Astrocyte of the hippocampus (primary cell): Measurements from ENCODE around the gene CLN5.
A peak's percentile ranks its signal among the peaks of the same experiment; 100 is the strongest.
"Not testable (repeated sequence)": the region's sequence is repeated elsewhere in the genome, so short reads cannot be mapped to it uniquely, and the experiment has no call there.

Experiments
- DNase-seq: peaks from one replicate; pipeline ENCODE4 v3.0.0; 2011; ENCODE audit warnings: low read depth, low spot score

Gene CLN5

DNA sequence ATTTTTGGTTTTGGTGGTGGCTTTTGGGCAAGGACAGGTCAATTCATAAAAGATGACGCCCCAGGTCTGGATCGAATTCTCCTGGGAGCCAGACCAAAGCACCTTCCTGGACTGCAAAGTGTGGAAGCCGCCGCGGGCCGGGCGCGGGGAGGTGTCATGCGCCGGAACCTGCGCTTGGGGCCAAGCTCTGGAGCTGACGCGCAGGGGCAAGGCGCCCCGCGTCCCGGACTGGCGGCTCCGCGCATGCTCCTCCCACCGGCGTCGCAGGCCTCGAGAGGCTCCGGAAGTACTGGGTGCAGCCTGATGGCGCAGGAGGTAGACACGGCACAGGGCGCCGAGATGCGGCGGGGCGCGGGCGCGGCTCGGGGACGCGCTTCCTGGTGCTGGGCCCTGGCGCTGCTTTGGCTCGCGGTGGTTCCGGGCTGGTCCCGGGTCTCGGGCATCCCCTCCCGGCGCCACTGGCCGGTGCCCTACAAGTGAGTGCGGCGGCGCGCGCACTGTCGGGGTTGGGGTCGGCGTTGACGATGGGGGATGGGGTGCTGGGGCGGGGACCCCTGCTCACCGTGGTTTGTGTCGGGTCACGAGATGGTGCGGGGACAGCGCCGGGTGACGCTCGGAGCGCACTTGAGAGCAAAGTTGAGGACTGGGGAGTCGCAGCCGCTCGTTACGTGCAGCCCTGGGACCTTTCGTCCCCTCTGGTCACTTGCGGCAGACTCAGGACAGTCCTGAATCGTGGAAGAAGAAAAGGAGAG lies at the start of gene CLN5:
CLN5 (plus strand) TSS at position 286 of the 752 bp plus-strand sequence; CDS start at position 304, 18 bp downstream.
- DNase-seq, result peak; percentile 97

DNA sequence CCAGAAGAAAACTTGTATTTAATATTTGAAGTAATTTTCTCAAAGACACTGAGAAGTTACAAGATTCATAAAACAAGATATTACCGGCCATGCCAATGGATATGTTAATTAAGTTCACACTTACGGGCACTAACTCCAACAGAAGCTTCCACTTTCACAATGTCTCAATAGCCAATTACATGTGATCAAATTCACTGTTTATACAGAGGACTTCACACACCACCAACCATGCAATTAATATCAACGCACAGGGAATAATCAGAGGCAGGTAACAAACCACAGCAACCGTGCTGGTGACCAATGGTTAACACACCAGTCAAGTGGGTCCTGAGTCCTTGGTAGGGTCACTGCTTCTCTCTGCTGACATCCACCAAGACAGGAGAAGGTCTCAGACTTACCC lies 49.5 kb upstream of the CLN5 start:
- no peak for DNase-seq

DNA sequence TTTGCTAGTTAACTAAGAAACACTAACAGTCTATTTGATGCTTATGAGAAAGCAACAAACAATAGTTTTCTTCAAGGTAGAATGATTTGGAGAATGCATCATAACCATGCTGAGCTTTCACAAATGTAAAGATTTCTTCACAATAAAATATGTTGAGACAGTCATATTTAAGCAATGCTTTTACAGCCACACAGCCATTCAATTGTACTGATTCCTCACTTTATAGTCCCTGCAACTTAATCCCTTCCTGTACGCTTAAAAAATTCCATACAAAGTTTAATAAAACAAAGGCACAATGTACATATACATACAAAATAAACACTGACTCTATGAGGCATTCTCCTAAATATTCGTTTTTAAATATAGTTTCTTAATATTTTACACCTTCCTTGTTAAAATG lies 48.2 kb upstream of the CLN5 start:
- no peak for DNase-seq

DNA sequence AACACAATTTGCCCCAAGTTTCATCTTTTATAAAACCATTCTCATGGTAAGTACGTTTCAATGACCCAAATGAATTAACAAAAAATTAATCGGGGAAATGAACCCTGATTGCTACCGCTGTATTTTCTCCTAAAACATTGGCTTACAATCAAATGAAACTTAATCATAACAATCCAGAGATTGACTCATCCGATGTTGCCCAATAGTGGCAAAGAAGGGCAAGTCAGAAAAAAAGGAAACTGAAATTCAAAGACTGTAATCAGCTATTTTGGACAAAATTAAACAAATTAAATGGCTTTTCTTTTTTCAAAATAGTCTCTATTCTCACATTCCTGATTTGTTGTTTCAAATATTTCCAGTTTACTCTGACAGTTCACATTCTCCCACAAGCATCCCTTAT lies 47.4 kb upstream of the CLN5 start:
- DNase-seq, result peak; percentile 27

DNA sequence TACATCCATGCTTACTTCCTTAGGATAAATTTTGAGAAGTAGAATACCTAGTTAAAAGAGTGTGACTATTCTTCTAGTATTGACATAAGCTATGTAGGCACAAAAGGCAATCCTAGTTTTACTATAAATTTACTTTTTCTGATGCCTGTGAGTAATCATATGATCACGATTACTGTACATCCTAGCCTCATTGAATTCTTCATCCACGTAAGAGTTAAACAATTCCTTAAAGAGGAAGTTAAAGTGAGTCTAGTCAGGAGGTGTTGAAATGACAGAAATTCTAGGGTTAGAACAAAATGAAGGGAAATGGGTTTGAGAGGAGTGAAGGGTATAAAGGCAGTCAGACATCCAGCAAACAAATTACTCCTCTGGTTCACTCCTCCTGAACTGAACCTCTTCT lies 43.7 kb upstream of the CLN5 start, which contains the start of gene ACOD1:
ACOD1 (plus strand) TSS at position 363 of the 400 bp plus-strand sequence. CDS start 48 bp downstream, outside the sequence.
- no peak for DNase-seq

DNA sequence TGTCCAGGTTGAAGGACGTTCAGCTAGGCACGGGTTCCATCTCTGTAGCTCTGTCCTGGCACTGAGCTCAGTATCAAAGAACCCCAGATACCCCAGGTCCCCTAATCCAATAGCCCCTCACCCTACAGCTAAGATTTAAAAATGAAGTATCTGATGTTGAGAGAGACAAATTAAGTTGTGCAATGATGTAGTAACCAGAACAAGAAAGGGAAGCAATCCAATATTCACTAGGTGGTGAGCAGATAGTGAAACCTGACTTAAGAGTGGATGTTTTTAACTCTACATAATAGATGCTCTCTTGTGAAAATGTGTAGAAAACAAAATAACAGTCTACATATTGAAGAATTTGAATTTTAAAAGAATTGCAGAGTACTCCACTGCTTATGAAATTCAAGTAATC lies 41.8 kb upstream of the CLN5 start:
- DNase-seq, result no peak

DNA sequence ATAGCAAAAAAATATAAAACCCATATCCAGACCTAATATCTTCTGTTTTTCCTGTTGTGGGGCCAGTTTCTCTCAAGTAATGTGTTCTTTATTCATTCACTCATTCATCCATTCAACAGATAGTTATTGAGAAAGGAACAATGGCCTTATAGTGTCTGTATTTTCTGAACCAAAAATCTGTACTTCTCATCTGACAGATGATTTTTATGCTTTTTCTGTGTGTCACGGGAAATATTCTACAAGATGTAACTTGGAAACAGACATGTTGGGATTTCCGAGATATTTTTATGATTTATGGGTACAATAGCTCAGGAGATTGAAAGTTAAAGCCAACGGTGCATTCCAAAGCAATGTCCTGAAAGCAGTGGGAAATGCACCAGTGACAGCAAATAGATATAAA lies 37.9 kb upstream of the CLN5 start:
- no peak for DNase-seq

DNA sequence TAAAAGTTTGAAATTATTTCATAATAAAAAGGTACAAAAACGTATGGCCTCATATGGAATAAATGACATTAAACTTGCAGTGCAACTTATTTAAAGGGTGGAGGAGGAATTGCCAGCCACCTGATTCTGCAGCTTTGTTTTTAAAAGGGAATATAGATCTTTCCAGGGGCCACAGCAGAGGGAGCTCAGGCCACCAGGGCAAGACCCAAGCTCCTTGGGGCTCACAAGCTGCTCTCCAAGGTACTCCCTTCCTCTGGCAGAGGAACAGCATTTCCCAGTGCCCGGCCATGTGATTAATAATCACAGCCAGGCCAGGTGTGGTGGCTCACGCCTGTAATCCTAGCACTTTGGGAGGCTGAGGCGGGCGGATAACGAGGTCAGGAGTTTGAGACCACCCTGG lies 37.3 kb upstream of the CLN5 start:
- DNase-seq, result no peak

DNA sequence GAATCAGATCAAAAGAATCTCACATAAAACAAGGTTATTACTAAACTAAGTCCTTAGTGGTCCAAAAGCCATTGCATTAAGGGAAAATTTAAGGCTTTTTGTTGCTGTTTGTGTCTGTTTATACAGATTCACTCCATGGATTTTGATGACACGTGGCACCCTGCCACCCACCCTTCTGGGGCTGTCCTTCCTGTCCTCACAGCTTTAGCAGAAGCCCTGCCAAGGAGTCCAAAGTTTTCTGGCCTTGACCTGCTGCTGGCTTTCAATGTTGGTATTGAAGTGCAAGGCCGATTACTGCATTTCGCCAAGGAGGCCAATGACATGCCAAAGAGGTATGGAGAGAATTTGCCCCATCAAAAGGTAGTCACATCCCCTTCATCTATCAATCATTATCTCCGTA lies 36.7 kb upstream of the CLN5 start:
- DNase-seq, result no peak

DNA sequence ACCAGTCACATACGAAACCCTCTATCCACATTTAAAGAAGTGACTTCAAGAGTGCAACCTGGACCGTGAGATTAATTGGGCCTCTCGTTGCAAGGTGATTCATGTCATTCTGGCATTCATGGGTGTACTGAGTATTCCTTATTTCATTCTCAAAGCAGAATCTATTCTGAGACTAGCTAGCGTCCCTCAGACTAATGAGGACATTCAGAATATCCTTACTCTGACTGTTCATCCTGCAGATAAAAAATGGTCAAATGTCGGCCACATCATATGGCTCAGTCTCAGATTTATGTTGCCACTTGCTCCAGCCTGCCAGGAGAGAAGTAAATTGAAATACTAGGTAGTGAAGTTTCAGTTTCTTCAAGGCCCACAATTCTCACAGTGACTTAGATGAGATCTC lies 36.2 kb upstream of the CLN5 start:
- no peak for DNase-seq

DNA sequence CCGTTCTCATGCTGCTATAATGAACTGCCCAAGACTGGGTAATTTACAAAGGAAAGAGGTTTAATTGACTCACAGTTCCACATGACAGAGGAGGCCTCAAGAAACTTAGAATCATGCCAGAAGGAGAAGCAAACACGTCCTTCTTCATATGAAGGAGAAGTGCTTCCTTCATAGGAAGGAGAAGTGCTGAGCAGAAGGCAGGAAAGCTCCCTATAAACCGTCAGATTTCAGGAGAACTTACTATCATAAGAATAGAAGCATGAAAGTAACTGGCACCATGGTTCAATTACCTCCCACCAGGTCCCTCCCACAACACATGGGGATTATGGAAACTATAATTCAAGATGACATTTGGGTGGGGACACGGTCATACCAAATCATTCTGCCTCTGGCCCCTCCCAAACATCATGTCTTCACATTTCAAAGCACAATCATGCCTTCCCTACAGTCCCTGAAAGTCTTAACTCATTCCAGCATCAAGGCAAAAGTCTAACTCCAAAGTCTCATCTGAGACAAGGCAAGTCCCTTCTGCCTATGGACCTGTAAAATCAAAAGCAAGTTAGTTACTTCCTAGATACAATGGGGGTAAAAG lies 32.9 kb upstream of the CLN5 start:
- no peak for DNase-seq

DNA sequence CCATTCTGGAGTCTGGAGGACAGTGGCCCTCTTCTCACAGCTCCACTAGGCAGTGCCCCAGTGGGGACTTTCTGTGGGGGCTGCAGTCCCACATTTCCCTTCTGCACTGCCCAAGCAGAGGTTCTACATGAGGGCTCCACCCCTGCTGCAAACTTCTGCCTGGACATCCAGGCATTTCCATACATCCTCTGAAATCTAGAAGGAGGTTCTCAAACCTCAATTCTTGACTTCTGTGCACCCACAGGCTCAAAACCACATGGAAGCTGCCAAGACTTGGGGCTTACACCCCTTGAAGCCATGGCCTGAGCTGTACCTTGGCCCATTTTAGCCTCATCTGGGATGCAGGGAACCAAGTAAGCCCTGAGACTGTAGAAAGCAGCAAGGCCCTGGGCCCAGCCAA lies 32.1 kb upstream of the CLN5 start:
- not testable (repeated sequence) for DNase-seq

DNA sequence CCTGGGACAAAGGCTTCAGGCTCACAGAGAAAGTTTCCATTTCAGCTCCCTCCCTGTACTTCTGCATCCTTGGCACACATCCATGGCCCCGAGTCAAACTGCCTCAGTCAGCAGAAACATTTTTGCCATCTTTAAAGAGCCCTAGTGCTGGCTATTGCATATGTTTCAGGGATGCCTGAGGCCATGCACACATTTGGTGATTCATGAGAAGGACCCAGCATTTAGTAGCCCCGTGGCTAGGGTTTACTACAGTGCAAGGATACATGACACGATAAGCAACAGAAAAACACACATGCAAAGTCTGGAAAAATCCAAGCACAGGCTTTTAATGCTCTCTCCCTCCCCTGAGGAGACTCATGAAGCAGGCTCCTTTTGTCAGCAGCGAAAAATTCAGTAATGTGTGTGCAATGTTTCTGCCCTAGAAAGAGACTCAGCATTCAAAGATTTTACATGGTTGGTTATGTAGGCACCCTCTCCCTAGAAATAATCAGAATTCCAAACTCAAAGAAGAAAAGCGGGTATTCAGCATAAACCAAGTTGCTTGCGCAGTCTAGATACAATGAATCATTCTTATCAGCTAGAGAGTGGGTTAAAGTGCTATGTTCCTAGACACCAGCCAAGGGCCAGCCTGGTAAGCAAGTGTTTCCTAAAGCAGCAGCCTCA lies 26.0 kb upstream of the CLN5 start:
- DNase-seq, result peak; percentile 83

DNA sequence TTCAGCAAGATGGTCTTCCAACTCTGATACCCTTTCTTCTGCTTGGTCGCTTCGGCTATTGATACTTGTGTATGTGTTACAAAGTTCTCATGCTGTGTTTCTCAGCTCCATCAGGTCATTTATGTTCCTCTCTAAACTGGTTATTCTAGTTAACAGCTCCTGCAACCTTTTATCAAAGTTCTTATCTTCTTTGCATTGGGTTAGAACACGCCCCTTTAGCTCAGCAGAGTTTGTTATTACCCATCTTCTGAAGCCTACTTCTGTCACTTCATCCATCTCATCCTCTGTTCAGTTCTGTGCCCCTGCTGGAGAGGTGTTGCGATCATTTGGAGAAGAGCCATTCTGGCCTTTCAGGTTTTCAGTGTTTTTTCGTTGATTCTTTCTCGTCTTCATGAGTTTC lies 24.9 kb upstream of the CLN5 start:
- no peak for DNase-seq

DNA sequence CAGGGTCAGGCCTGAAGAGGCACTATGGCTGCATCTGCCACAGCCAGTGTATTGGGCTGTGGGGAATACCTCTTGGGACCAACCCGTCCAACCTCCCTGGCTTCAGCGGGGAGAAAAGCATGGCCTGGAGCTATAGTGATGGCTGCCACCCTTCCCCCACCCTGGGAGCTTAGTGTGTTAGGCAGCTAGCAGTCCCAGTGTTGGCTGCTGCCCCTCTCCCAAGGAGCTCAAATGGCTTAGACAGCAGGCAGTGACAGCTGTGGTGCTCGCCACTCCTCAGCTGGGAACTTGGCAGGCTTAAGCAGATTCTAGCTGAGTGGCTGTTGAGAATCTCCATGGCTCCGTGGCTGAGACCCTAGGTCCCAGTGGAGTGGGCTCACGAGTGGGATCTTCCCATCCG lies 23.8 kb upstream of the CLN5 start:
- no peak for DNase-seq

DNA sequence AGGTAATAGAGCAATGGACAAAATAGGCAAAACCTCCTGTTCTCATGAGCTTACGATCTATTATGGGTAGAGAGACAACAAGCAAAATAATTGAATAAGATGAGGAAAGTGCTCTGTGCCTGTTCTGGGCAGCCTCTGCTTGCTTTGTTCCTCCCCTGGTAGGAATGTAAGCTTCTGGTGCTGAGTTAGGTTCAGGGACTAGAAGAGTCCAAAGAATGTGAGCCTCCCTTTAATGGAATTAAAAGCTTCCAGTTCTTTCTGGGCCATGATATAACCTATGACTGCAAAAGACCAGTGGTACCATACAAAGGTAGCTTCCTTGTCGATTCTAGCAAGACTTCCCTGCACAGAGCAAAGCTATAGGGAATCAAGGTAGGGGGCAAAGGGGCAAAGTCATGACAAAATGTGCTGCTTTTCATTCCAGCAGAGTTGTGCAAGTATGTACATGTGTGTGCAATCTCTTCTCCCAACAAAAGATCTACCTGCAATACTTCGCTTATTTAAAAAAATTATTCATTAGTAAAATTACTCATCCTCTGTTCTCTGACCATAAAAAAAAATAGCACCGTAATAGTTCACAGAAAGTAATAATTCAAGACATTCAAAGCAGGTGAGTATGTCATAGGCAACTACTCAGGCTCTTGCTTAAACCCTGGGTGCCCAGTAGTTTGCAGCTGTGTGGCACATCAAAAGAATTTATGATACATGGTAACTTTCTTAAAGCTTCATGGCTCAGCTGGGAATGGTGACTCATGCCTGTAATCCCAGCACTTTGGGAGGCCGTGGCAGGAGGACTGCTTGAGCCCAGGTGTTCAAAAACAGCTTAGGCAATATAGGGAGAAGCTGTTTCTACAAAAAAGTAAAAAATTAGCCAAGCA lies 22.2 kb upstream of the CLN5 start:
- DNase-seq, result no peak

DNA sequence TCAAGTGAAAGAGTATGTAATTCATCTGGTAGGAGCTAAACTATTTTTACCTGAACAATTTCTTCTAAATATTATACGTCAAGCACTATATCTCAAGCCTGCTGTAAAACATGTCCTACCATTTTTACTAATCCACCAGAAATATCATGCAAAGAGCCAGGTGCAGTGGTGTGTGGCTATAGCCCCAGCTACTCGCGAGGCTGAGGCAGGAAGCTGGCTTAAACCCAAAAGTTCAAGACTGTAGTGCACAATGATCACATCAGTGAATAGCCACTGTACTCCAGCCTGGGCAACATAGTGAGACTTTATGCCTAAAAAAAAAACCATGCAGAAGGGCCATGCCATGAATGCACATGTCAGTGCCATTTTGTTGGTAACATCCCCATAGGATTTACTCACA lies 20.7 kb upstream of the CLN5 start:
- DNase-seq, result no peak

DNA sequence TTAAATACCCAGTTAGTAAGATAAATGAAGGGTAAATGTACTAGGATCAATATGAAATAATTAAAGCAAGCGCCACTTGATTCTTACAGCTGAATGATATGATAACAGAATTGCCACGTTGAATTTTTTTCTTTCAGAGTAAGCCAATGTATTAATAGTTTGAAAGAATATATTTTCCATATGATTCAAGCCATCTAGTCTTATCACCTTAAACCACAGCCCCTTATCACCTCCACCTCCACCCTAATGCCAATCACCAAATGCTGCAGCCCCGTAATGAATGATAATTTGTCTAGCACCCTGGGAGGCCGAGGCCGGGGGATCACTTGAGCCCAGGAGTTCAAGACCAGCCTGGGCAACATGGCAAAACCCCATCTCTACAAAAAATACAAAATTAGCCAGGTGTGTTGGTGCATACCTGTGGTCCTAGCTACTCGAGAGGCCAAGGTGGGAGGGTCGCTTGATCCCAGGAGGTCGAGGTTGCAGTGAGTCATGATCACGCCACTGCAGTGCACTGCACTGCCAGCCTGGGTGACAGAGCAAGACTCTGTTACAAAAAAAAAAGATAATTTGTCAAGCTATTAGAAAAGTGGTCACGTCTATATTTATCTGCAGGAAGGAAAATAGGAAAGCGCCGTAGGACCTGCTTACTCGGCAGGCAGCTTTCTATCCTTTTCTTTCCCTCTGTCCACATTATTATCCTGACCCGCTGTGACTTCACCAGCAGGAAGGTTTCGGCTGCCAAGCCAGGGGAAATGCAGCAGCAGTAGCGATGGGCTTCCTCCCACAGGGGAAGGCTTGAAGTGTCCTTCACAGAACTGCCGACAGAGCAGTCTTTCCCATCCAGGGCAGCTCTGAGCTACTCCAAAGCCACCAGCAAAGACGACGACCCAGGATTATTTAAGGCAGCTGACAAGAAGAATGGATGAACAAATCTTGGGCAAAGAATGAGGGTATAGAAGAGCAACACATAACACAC lies 19.7 kb upstream of the CLN5 start:
- no peak for DNase-seq

DNA sequence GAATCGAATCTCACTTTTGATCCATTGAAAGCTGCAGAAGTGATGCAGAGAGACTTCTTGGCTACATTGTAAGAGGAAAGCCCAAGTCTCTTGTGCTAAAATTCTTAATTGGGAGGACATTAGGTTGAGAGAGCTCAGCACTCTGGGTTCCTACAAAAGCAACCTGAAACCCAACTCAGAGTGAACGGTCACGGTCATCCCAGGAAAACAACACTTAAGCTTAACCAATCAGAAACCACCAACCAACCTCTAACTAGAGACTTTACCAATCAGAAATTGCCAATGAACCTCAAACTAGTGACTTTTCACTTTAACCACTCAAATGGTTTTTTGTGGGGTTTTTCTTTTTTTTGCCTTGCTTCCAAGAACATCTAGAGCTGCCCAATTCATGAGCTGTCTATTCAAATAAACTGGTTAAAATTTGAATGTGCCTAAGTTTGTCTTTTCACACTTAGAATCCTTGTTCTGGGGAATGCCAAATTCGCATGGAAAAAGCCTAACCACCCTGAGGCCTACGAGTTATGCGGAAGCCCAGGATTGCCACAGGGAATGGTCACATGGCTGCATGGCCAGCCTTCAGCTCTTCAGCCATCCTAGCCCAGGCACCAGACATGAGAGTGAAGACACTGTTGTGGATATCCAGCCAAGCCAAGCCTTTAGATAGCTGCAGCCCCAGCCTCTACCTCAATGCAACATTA lies 17.8 kb upstream of the CLN5 start:
- DNase-seq, result no peak

DNA sequence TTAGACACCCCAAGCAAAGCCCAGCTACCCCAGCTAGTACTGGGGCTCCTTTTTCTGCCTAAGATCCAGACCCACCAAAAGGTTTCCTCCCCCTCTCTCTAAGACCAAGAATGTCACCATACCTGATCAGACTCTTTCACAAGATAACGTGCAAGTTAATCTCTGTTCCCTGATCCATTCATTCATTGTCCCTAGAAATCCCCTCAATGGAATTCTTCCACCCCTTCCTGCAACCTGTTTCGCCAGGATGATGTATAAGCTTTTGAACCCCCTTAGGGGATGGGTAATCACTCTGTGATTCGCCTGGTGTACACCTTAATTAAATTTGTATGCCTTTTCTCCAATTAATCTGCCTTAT lies 17.3 kb upstream of the CLN5 start:
- no peak for DNase-seq
